ENCODE measurements around the gene ATP2B2.

The ATP2B2 gene

GRCh38 chr3:10548992-10549391 is 43.6 kb upstream of the ATP2B2 start:
- Histone ChIP-seq H3K79me2 (ENCODE audit: insufficient read depth, low read length) (no peaks in the 10 kb centered on the region), H3K36me3 (ENCODE audit: insufficient read depth, low read length) (no peaks in the 10 kb centered on the region), H3K9me2 (replicated peaks; ENCODE audit: low read depth, low read length) (no peaks in the 10 kb centered on the region), H3K4me1 (ENCODE audit: insufficient read depth, low read length, poor library complexity, severe bottlenecking) (no peaks in the 10 kb centered on the region), H3K9ac (ENCODE audit: low read depth, low read length, poor library complexity, severe bottlenecking) (no peak overlapping the region), H3K4me2 (ENCODE audit: low read depth, low read length, poor library complexity, severe bottlenecking) (no peak overlapping the region), H3K9me3 (ENCODE audit: insufficient read depth, low read depth, low read length) (no peaks in the 10 kb centered on the region), H3K27me3 (ENCODE audit: insufficient read depth, low read length, poor library complexity, severe bottlenecking) (no peaks in the 10 kb centered on the region), H3K4me3 (ENCODE audit: low read length, poor library complexity, severe bottlenecking) (no peak overlapping the region), H3F3A (ENCODE audit: low read depth) (no peaks in the 10 kb centered on the region), H2AFZ (ENCODE audit: low read length) (no peak overlapping the region), H4K20me1 (ENCODE audit: insufficient read depth, low read length, poor library complexity, severe bottlenecking) (no peaks in the 10 kb centered on the region)
- no peak for TF ChIP-seq EZH2phosphoT487 (IDR thresholded peaks at IDR 0.05; ENCODE audit: borderline replicate concordance)

- TF ChIP-seq CTCF (conservative IDR thresholded peaks at IDR 0.05; ENCODE audit: low read length) (no peak), EZH2phosphoT487 (IDR thresholded peaks at IDR 0.05; ENCODE audit: borderline replicate concordance) (no peak)
- no peaks in the 10 kb centered on the region for H3K79me2 ChIP-seq (ENCODE audit: insufficient read depth, low read length)
- H3K9me2 ChIP-seq (replicated peaks; ENCODE audit: low read depth, low read length): no peaks in the 10 kb centered on the region
- no peaks in the 10 kb centered on the region for H3K36me3 ChIP-seq (ENCODE audit: insufficient read depth, low read length)
- H3K9me3 ChIP-seq (ENCODE audit: insufficient read depth, low read depth, low read length): no peaks in the 10 kb centered on the region
- no peaks in the 10 kb centered on the region for H3K4me1 ChIP-seq (ENCODE audit: insufficient read depth, low read length, poor library complexity, severe bottlenecking)
- no peak overlapping the region for H2AFZ ChIP-seq (ENCODE audit: low read length)
- H3F3A ChIP-seq (ENCODE audit: low read depth): no peaks in the 10 kb centered on the region
- H3K4me2 ChIP-seq (ENCODE audit: low read depth, low read length, poor library complexity, severe bottlenecking): no peak overlapping the region
- no peaks in the 10 kb centered on the region for H3K27me3 ChIP-seq (ENCODE audit: insufficient read depth, low read length, poor library complexity, severe bottlenecking)
- no peak overlapping the region for H3K9ac ChIP-seq (ENCODE audit: low read depth, low read length, poor library complexity, severe bottlenecking)
- no peaks in the 10 kb centered on the region for H4K20me1 ChIP-seq (ENCODE audit: insufficient read depth, low read length, poor library complexity, severe bottlenecking)
- H3K4me3 ChIP-seq (ENCODE audit: low read length, poor library complexity, severe bottlenecking): no peak overlapping the region
Observed at GRCh38 chr3:10547841-10548783, 42.7 kb upstream of the ATP2B2 start.

GRCh38 chr3:10547413-10547812 is 42.0 kb upstream of the ATP2B2 start:
- H4K20me1 ChIP-seq (ENCODE audit: insufficient read depth, low read length, poor library complexity, severe bottlenecking): no peaks in the 10 kb centered on the region
- no peak overlapping the region for H2AFZ ChIP-seq (ENCODE audit: low read length)
- no peak overlapping the region for H3K4me3 ChIP-seq (ENCODE audit: low read length, poor library complexity, severe bottlenecking)
- no peaks in the 10 kb centered on the region for H3K79me2 ChIP-seq (ENCODE audit: insufficient read depth, low read length)
- H3K36me3 ChIP-seq (ENCODE audit: insufficient read depth, low read length): no peaks in the 10 kb centered on the region
- H3F3A ChIP-seq (ENCODE audit: low read depth): no peaks in the 10 kb centered on the region
- H3K9me3 ChIP-seq (ENCODE audit: insufficient read depth, low read depth, low read length): no peaks in the 10 kb centered on the region
- no peak overlapping the region for H3K9ac ChIP-seq (ENCODE audit: low read depth, low read length, poor library complexity, severe bottlenecking)
- no peak overlapping the region for H3K4me2 ChIP-seq (ENCODE audit: low read depth, low read length, poor library complexity, severe bottlenecking)
- H3K4me1 ChIP-seq (ENCODE audit: insufficient read depth, low read length, poor library complexity, severe bottlenecking): no peaks in the 10 kb centered on the region
- H3K9me2 ChIP-seq (replicated peaks; ENCODE audit: low read depth, low read length): no peaks in the 10 kb centered on the region
- no peak for TF ChIP-seq CTCF (conservative IDR thresholded peaks at IDR 0.05; ENCODE audit: low read length)
- no peak for TF ChIP-seq EZH2phosphoT487 (IDR thresholded peaks at IDR 0.05; ENCODE audit: borderline replicate concordance)
- H3K27me3 ChIP-seq (ENCODE audit: insufficient read depth, low read length, poor library complexity, severe bottlenecking): no peaks in the 10 kb centered on the region

Measured in Loucy (cell line).